GM18868 (cell line): ENCODE data around the gene CAPZA3.
"Not testable (repeated sequence)": the region's sequence is repeated elsewhere in the genome, so short reads cannot be mapped to it uniquely, and the experiment has no call there.

Experiments used
- ATAC-seq: cut with Tn5 transposase; IDR thresholded peaks from one replicate; pipeline ENCODE4 v1.9.1; 2021; ENCODE audit warnings: mild to moderate bottlenecking, moderate library complexity; ENCODE audit not compliant: unreplicated experiment

The CAPZA3 gene

DNA sequence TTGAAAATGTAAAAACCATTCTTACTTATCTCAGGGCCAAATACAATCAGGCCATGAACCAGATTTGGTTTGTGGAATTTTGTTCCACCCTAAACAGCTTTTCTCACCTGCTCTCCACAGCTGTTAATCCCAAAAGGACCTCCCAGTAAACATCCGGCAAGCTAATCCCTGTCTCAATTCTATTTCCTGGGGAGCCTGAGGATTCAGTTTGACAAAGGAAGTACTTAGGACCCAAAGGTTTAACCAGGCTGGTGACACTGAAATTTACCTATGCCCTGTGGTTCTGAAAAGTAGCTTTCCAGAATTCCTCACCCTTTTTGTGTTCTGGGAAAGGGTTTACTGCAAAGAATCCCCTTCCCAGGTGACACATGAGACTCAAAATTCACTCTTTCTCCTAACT is 15.0 kb downstream of the CAPZA3 start:
- no peak for ATAC-seq

DNA sequence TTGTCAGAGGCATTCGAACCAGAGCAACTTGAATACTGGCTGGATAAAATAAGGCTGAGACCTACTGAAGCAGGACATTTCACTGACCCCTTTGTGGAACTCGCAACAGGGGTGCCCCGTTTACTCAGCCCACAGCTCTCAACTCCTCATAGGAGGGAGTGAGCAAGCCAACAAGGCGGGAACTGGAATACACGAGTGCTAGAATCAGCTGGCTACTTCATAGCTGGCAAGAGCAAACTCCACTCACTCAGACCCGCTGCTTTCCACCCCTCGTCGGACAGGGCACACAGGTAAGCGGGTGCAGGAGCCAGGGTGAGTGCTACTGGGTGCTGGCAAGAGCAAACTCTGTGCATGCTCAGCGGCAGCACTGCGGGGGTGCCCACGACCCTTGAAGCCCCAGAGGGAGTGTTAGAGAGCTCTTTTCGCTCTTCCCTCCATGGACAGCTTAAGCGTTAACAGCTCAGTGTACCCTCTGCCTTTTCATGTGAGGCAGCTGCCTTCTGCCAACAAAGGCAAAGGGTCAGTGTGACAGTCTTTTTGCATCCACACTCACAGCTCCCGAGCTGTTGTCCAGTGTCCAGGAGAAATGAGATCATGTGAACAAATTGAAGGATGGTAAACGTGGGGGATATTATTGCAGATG is 15.7 kb downstream of the CAPZA3 start:
- no peak for ATAC-seq

DNA sequence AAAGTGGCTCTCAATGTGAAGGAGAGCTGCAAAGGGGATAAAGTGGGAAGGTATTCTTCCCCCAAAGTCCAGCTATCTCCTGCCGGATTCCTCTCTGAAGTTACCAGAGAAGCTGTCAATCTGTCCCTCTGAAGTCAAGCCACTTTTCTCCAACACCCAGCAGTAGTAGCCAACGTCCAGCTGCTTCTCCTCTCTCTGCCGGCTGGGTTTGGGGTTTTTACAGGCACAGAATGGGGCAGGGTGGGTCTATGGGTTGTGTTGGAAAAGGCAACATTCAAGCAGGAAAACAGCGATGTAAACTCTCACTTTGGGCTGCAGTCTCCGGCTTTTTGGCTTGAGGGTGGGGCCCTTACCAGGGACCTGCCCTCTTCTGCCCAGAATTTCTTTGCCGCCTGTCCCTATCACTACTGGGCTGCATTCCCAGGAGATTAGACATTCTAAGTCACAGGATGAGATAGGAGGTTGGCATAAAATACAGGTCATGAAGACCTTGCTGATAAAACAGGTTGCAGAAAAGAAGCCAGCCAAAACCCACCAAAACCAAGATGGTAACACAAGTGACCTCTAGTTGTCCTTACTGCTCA is 16.3 kb downstream of the CAPZA3 start:
- ATAC-seq = no peak

DNA sequence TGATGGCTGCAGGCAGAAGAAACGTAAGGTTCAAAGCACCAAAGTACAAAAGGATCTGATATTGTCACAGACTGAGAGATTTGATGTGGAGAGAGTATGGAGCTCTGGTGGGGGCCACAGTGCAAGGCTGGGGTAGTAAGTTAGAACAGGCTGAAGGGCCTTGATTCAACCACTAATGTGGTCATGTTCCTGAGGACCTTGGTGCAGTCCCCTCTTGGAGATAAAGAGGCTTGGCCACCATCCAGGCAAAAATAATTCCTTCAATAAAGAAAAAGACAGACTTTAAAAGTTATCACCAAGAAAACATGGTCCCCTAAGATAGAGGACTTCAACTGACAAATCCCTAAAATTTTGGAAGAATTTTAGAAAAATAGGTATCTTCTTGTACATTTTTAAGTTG is 17.4 kb downstream of the CAPZA3 start:
- no peak for ATAC-seq

DNA sequence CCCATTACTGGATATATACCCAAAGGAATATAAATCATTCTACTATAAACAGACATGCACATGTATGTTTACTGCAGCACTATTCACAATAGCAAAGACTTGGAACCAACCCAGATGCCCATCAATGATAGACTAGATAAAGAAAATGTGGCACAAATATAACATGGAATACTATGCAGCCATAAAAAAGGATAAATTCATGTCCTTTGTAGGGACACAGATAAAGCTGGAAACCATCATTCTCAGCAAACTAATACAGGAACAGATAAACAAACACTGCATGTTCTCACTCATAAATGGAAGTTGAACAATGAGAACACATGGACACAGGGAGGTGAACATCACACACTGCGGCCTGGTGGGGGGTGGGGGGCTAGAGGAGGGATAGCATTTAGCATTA is 28.6 kb downstream of the CAPZA3 start:
- not testable (repeated sequence) for ATAC-seq

DNA sequence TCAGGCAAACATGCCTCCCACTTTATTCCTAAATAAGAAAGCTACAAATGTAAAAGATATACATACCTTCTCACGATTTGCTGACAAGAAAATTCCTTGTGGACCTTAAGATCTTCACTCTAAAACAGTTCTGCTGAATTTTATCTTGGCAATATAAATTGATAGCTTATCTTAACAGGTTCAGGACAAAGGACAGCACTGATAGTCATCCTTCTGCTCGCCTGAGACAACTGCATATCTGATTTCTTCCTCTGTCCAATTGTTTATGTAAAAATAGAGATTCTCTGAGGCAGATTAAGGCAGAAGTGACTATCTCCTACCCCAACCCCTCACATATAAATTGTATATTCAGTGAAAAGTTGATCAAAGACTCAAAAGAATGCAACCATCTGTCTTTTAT is 44.9 kb downstream of the CAPZA3 start:
- ATAC-seq = no peak

DNA sequence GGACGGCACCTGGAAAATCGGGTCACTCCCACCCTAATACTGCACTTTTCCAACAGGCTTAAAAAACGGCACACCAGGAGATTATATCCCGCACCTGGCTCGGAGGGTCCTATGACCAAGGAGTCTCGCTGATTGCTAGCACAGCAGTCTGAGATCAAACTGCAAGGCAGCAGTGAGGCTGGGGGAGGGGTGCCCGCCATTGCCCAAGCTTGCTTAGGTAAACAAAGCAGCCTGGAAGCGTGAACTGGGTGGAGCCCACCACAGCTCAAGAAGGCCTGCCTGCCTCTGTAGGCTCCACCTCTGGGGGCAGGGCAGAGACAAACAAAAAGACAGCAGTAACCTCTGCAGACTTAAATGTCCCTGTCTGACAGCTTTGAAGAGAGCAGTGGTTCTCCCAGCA is 47.5 kb downstream of the CAPZA3 start:
- not testable (repeated sequence) for ATAC-seq
